Activated CD8-positive, alpha-beta memory T cell treated with anti-CD3 and anti-CD28 coated beads for 4 hours (primary cell): ENCODE results near the gene LARGE1.

Experiments used
- DNase-seq, 2 donors: peaks; one replicate each; pipeline ENCODE4 v3.0.0-alpha.2; 2020; ENCODE audit warnings: low read depth in 2 of 2

The LARGE1 gene

GRCh38 chr22:33854724-33855123, 65.6 kb downstream of the LARGE1 start:
- DNase-seq, result no peak

GRCh38 chr22:33853200-33854097, 66.8 kb downstream of the LARGE1 start:
- DNase-seq, result no peak

GRCh38 chr22:33851821-33852384, 68.4 kb downstream of the LARGE1 start:
- no peak for DNase-seq

GRCh38 chr22:33851240-33851639, 69.0 kb downstream of the LARGE1 start:
- no peak for DNase-seq

- no peak for DNase-seq
Measured at GRCh38 chr22:33850724-33851123, 69.6 kb downstream of the LARGE1 start.

- no peak for DNase-seq
Measured at GRCh38 chr22:33850193-33850592, 70.1 kb downstream of the LARGE1 start.

GRCh38 chr22:33848251-33848650, 72.0 kb downstream of the LARGE1 start:
- no peak for DNase-seq

- no peak for DNase-seq
Measured at GRCh38 chr22:33844273-33844672, 76.0 kb downstream of the LARGE1 start.

GRCh38 chr22:33842421-33843094, 77.7 kb downstream of the LARGE1 start:
- DNase-seq, result no peak

- DNase-seq, result no peak
Measured at GRCh38 chr22:33842006-33842354, 78.3 kb downstream of the LARGE1 start.

- DNase-seq, result no peak
Measured at GRCh38 chr22:33841281-33842005, 78.8 kb downstream of the LARGE1 start.

GRCh38 chr22:33838644-33839043, 81.6 kb downstream of the LARGE1 start:
- no peak for DNase-seq

GRCh38 chr22:33837826-33838225, 82.5 kb downstream of the LARGE1 start:
- DNase-seq, result no peak

GRCh38 chr22:33835265-33835664, 85.0 kb downstream of the LARGE1 start:
- DNase-seq, result no peak

- DNase-seq, result no peak
Measured at GRCh38 chr22:33832558-33833151, 87.6 kb downstream of the LARGE1 start.

- DNase-seq, result no peak
Measured at GRCh38 chr22:33831651-33832050, 88.6 kb downstream of the LARGE1 start.

GRCh38 chr22:33831207-33831606, 89.1 kb downstream of the LARGE1 start:
- DNase-seq, result no peak

GRCh38 chr22:33829546-33830280, 90.6 kb downstream of the LARGE1 start:
- no peak for DNase-seq

- no peak for DNase-seq
Measured at GRCh38 chr22:33828302-33828701, 92.0 kb downstream of the LARGE1 start.

- DNase-seq, result no peak
Measured at GRCh38 chr22:33825761-33826160, 94.5 kb downstream of the LARGE1 start.

GRCh38 chr22:33823552-33823951, 96.7 kb downstream of the LARGE1 start:
- DNase-seq, result no peak
